H1 (cell line): ENCODE results near the gene EML1. TPM values are rescaled to one million over a fixed set of nuclear protein-coding genes. Genes with fewer than 3 reads are reported as not detected.

Experiments
- CTCF ChIA-PET: fragments of 300-600 bp; sonication (Branson Sonifier 250); formaldehyde crosslinking; loops from one replicate; lab custom pipeline; 2021; ENCODE audit not compliant: partially characterized antibody; lab: Charles Lee
- POLR2A ChIA-PET: fragments of 300-600 bp; sonication (Branson Sonifier 250); formaldehyde crosslinking; loops from one replicate; lab custom pipeline; 2021; ENCODE audit warnings: inconsistent platforms; ENCODE audit not compliant: partially characterized antibody; lab: Charles Lee
- DNase-seq, 2 experiments: peaks; one replicate each; pipeline versions ENCODE4 v3.0.0 to v3.0.0-alpha.2; 2010 to 2022; ENCODE audit warnings: low spot score in 2 of 2, low read depth in 1 of 2, mixed read lengths in 1 of 2
- FAIRE-seq: peaks from 2 replicates; lab custom pipeline; 2011; peaks lifted over from hg19 to GRCh38; lab: Jason Lieb, UNC
- H2AFZ ChIP-seq: 2 replicates; pipeline ENCODE4 v1.8.1; 2012; ENCODE audit warnings: low read length, inconsistent platforms
- H2AK5ac ChIP-seq: 2 replicates; pipeline ENCODE4 v1.6.1; 2013; ENCODE audit warnings: low read depth, low read length
- H2BK120ac ChIP-seq: replicated peaks from 2 replicates; pipeline ENCODE3; 2013; ENCODE audit warnings: low read depth, low read length, inconsistent platforms
- H2BK12ac ChIP-seq: 2 replicates; pipeline ENCODE4 v1.6.1; 2013; ENCODE audit warnings: low read depth, low read length
- H2BK15ac ChIP-seq: 2 replicates; pipeline ENCODE4 v1.6.1; 2013; ENCODE audit warnings: low read length
- H2BK20ac ChIP-seq: 2 replicates; pipeline ENCODE4 v1.6.1; 2013; ENCODE audit warnings: low read length
- H2BK5ac ChIP-seq: 2 replicates; pipeline ENCODE4 v1.6.1; 2013; ENCODE audit warnings: low read depth, low read length
- H3K14ac ChIP-seq: 2 replicates; pipeline ENCODE4 v1.6.1; 2013; ENCODE audit warnings: inconsistent platforms; ENCODE audit not compliant: insufficient read length
- H3K18ac ChIP-seq: 2 replicates; pipeline ENCODE4 v1.6.1; 2013; ENCODE audit warnings: low read length; ENCODE audit errors: extremely low read depth
- H3K23ac ChIP-seq: 2 replicates; pipeline ENCODE4 v1.6.1; 2013; ENCODE audit warnings: inconsistent platforms; ENCODE audit not compliant: insufficient read length
- H3K23me2 ChIP-seq: 2 replicates; pipeline ENCODE4 v1.6.1; 2013; ENCODE audit warnings: low read depth, low read length
- H3K27ac ChIP-seq: 2 replicates; pipeline ENCODE4 v1.6.1; 2011; ENCODE audit warnings: low read depth, low read length, inconsistent platforms
- H3K27me3 ChIP-seq, 4 experiments: replicated peaks in 1 of 4; 1 replicate in 1 of 4; 2 replicates in 3 of 4; pipeline versions ENCODE4 v1.6.1 to v1.8.1; 2011 to 2013; ENCODE audit warnings: low read length in 3 of 4, mild to moderate bottlenecking in 3 of 4, inconsistent platforms in 2 of 4, mixed read lengths in 2 of 4, moderate library complexity in 1 of 4; ENCODE audit not compliant: control insufficient read depth in 3 of 4, insufficient read depth in 3 of 4; ENCODE audit errors: extremely low read depth in 1 of 4
- H3K36me3 ChIP-seq, 4 experiments: 2 replicates each; pipeline versions ENCODE4 v1.6.1 to v1.8.1; 2011 to 2013; ENCODE audit warnings: mild to moderate bottlenecking in 4 of 4, low read length in 3 of 4, moderate library complexity in 2 of 4, control low read depth in 1 of 4, inconsistent platforms in 1 of 4; ENCODE audit not compliant: insufficient read depth in 4 of 4, control insufficient read depth in 2 of 4
- H3K4ac ChIP-seq: replicated peaks from 2 replicates; pipeline ENCODE3; 2013; ENCODE audit warnings: low read length, low read depth, mixed read lengths, inconsistent platforms; ENCODE audit not compliant: insufficient read length
- H3K4me1 ChIP-seq, 4 experiments: replicated peaks in 1 of 4; 1 replicate in 1 of 4; 2 replicates in 3 of 4; pipeline versions ENCODE4 v1.6.1 to v1.8.1; 2011 to 2013; ENCODE audit warnings: low read length in 3 of 4, inconsistent platforms in 2 of 4, mixed read lengths in 1 of 4; ENCODE audit not compliant: insufficient read depth in 4 of 4, control insufficient read depth in 3 of 4
- H3K4me2 ChIP-seq, 2 experiments: 2 replicates each; pipeline versions ENCODE4 v1.6.1 to v1.8.1; 2011 to 2013; ENCODE audit warnings: low read depth in 2 of 2, low read length in 2 of 2, control low read depth in 1 of 2, inconsistent platforms in 1 of 2, mild to moderate bottlenecking in 1 of 2; ENCODE audit not compliant: insufficient read depth in 1 of 2
- H3K4me3 ChIP-seq, 4 experiments: fragments of 200-600, 300-600 bp in 1 of 4; sonication (generic), shearing (Covaris generic), sonication (Bioruptor Twin) in 1 of 4; 2 replicates each; pipeline versions ENCODE4 v1.5.1 to v1.8.1; 2011 to 2016; ENCODE audit warnings: low read length in 4 of 4, low read depth in 3 of 4, control low read depth in 2 of 4, inconsistent platforms in 2 of 4, mild to moderate bottlenecking in 2 of 4, mixed read lengths in 1 of 4, moderate library complexity in 1 of 4; ENCODE audit not compliant: insufficient read depth in 2 of 4; ENCODE audit errors: extremely low read depth in 1 of 4
- H3K56ac ChIP-seq: replicated peaks from 2 replicates; pipeline ENCODE3; 2013; ENCODE audit warnings: low read depth, mild to moderate bottlenecking, mixed read lengths, low read length, inconsistent platforms; ENCODE audit not compliant: insufficient read length
- H3K79me1 ChIP-seq: 2 replicates; pipeline ENCODE4 v1.6.1; 2013; ENCODE audit warnings: low read depth, low read length, control low read depth
- H3K79me2 ChIP-seq, 2 experiments: 2 replicates each; pipeline versions ENCODE4 v1.6.1 to v1.8.1; 2012 to 2013; ENCODE audit warnings: low read length in 2 of 2, mild to moderate bottlenecking in 2 of 2, inconsistent platforms in 1 of 2; ENCODE audit not compliant: insufficient read depth in 2 of 2, control insufficient read depth in 1 of 2
- H3K9ac ChIP-seq, 4 experiments: replicated peaks in 1 of 4; 1 replicate in 1 of 4; 2 replicates in 3 of 4; pipeline versions ENCODE4 v1.6.1 to v1.8.1; 2011 to 2013; ENCODE audit warnings: low read depth in 3 of 4, low read length in 3 of 4, control low read depth in 2 of 4, mild to moderate bottlenecking in 2 of 4, moderate library complexity in 2 of 4, inconsistent platforms in 1 of 4; ENCODE audit errors: extremely low read depth in 1 of 4
- H3K9me3 ChIP-seq, 2 experiments: 2 replicates each; pipeline versions ENCODE4 v1.6.1 to v1.8.1; 2012 to 2013; ENCODE audit warnings: mild to moderate bottlenecking in 2 of 2, moderate library complexity in 2 of 2, control low read depth in 1 of 2, inconsistent platforms in 1 of 2, low read depth in 1 of 2, low read length in 1 of 2, mixed read lengths in 1 of 2; ENCODE audit not compliant: insufficient read depth in 2 of 2
- H4K20me1 ChIP-seq, 2 experiments: replicated peaks in 1 of 2; 2 replicates each; pipeline versions ENCODE3 to v1.8.1; 2011 to 2013; ENCODE audit warnings: inconsistent platforms in 2 of 2, low read length in 2 of 2, mild to moderate bottlenecking in 1 of 2; ENCODE audit not compliant: insufficient read depth in 2 of 2, control insufficient read depth in 1 of 2
- H4K5ac ChIP-seq: 2 replicates; pipeline ENCODE4 v1.6.1; 2013; ENCODE audit warnings: low read length, low read depth, mixed read lengths, inconsistent platforms; ENCODE audit not compliant: insufficient read length
- H4K8ac ChIP-seq: 2 replicates; pipeline ENCODE4 v1.8.0; 2013; ENCODE audit warnings: mild to moderate bottlenecking, moderate library complexity, low read length, inconsistent platforms; ENCODE audit not compliant: insufficient read depth; ENCODE audit errors: extremely low read depth
- H4K91ac ChIP-seq: replicated peaks from 2 replicates; pipeline ENCODE3; 2013; ENCODE audit warnings: low read length, mixed read lengths, inconsistent platforms; ENCODE audit not compliant: insufficient read length
- ATF3 ChIP-seq: IDR thresholded peaks from 2 replicates; pipeline ENCODE4 v1.6.1; 2011; ENCODE audit warnings: low read depth, mild to moderate bottlenecking, low read length; ENCODE audit not compliant: insufficient read depth
- BCL11A ChIP-seq, 2 experiments: IDR thresholded peaks; one replicate each; pipeline ENCODE4 v1.6.1; 2011; ENCODE audit warnings: low read depth in 2 of 2, low read length in 2 of 2, mild to moderate bottlenecking in 2 of 2
- CREB1 ChIP-seq: IDR thresholded peaks from 2 replicates; pipeline ENCODE4 v1.6.1; 2012; ENCODE audit warnings: inconsistent platforms
- KDM4A ChIP-seq: IDR thresholded peaks from one replicate; pipeline ENCODE4 v1.7.1; 2012; ENCODE audit warnings: low read depth, mild to moderate bottlenecking, moderate library complexity, low read length, inconsistent platforms; ENCODE audit not compliant: severe bottlenecking
- MAX ChIP-seq: IDR thresholded peaks from 2 replicates; pipeline ENCODE4 v1.6.1; 2012; ENCODE audit warnings: inconsistent platforms
- POU5F1 ChIP-seq: IDR thresholded peaks from 2 replicates; pipeline ENCODE4 v1.6.1; 2011; ENCODE audit warnings: low read depth, mild to moderate bottlenecking, low read length, moderate library complexity
- SIRT6 ChIP-seq: IDR thresholded peaks from one replicate; pipeline ENCODE4 v1.7.1; 2012; ENCODE audit warnings: low read length, inconsistent platforms
- SIX5 ChIP-seq: IDR thresholded peaks from 2 replicates; pipeline ENCODE4 v1.6.1; 2011; ENCODE audit warnings: mild to moderate bottlenecking, low read depth, low read length
- SP4 ChIP-seq: IDR thresholded peaks from 2 replicates; pipeline ENCODE4 v1.6.1; 2012; ENCODE audit warnings: low read length, inconsistent platforms
- TCF12 ChIP-seq: IDR thresholded peaks from 2 replicates; pipeline ENCODE4 v1.6.1; 2011; ENCODE audit warnings: low read depth, mild to moderate bottlenecking, low read length
- USF2 ChIP-seq: IDR thresholded peaks from 2 replicates; pipeline ENCODE4 v1.6.1; 2011; ENCODE audit warnings: low read length, improper control_type of control experiment
- WGBS, 2 experiments: shearing (Covaris generic) in 1 of 2; methylation state at CpG; one replicate each; pipeline versions ENCODE4 v1.1.6 to v1.1.7; 2013 to 2015; ENCODE audit warnings: low lambda C conversion rate in 2 of 2, mixed read lengths in 2 of 2, inconsistent platforms in 1 of 2, low coverage in 1 of 2, missing lambda C conversion rate in 1 of 2; ENCODE audit not compliant: insufficient replicate concordance in 2 of 2, insufficient coverage in 1 of 2, insufficient read length in 1 of 2; ENCODE audit errors: extremely low coverage in 1 of 2, missing lambda C conversion rate in 1 of 2; 5-methylcytosine and 5-hydroxymethylcytosine counted together
- polyA plus RNA-seq, 7 experiments: library from polyadenylated mRNA; depleted of rRNA in 3 of 7; stranded (reverse) in 5 of 7; unstranded in 2 of 7; fragments of >200 nt in 5 of 7; fragments of 200-250 nt in 2 of 7; gene quantifications; 1 replicate in 5 of 7; 2 replicates in 1 of 7; 4 replicates in 1 of 7; pipeline versions ENCODE4 v1.2.1 to v1.2.3, GENCODE V29; 2011 to 2013; ENCODE audit warnings: missing spikeins in 2 of 7, mixed read lengths in 2 of 7
- total RNA-seq: library from RNA; stranded (reverse); fragmentation: NEBNext Ultra II Directional; extraction: Animal tissue kit (Norgen Biotek cat#: 25700); gene quantifications from 2 replicates; pipeline ENCODE4 v1.2.1, GENCODE V29; 2021

Gene EML1
- total and polyA plus RNA-seq, 2 of the 8 experiments (the other 6 are each of a cell fraction or from before 2014, with no cell fraction given), result 11.1 to 24.7 TPM

- Histone ChIP-seq H3K79me2 (no peaks in the 10 kb centered on the region), H3K36me3 (peaks cover 0 to 14% (median 4%) of the 10 kb centered on the region in 4 experiments; a peak in 4 of 8 replicates), H2AFZ (no peak overlapping the region), H2BK20ac (no peak overlapping the region), H2BK120ac (no peak overlapping the region), H2AK5ac (no peak overlapping the region), H3K27ac (no peak overlapping the region), H4K91ac (no peak overlapping the region), H2BK5ac (no peak overlapping the region), H3K23me2 (no peaks in the 10 kb centered on the region), H4K20me1 (no peaks in the 10 kb centered on the region), H3K14ac (no peak overlapping the region), H3K18ac (no peak overlapping the region), H3K4ac (no peak overlapping the region), H3K9ac (no peak overlapping the region), H3K56ac (no peak overlapping the region), H2BK12ac (no peak overlapping the region), H3K4me1 (no peaks in the 10 kb centered on the region), H2BK15ac (no peak overlapping the region), H4K5ac (no peak overlapping the region), H3K27me3 (no peaks in the 10 kb centered on the region), H3K4me3 (no peak overlapping the region), H3K4me2 (no peak overlapping the region), H3K9me3 (no peaks in the 10 kb centered on the region), H3K23ac (no peak overlapping the region), H3K79me1 (no peaks in the 10 kb centered on the region), H4K8ac (no peak overlapping the region)
- ChIA-PET CTCF (interaction anchor here (0.8 to 4.7 kb wide), 2 partner anchors 11 to 36 kb away, joined by 3 to 25 read pairs; no protein-coding TSS in a partner anchor), POLR2A (no interaction called here)
- FAIRE-seq (no peak), DNase-seq (no peak)
- 90% methylated on average over 11 of the region's 11 CpGs; no CpG with 5 or more reads in 1 of the 2 experiments for WGBS, 2 experiments
- TF ChIP-seq CREB1 (no peak), POU5F1 (no peak), KDM4A (no peak), BCL11A (IDR thresholded peaks at IDR 0.05; ENCODE audit: low read depth in 2 of 2, low read length in 2 of 2) (no peak), TCF12 (no peak), ATF3 (no peak), SIRT6 (no peak), SIX5 (no peak), MAX (no peak), SP4 (no peak), USF2 (no peak)
These were observed 117.4 kb downstream of the EML1 start for GRCh38 chr14:99910337-99911309.
